NCI-H774 (cell line): Measurements from ENCODE around the gene TRIM4.

Experiments used
- DNase-seq: peaks from one replicate; lab custom pipeline; 2025; lab: John Stamatoyannopoulos, UW

The TRIM4 gene

GRCh38 chr7:99843808-99844207 lies 75.5 kb downstream of the TRIM4 start:
- DNase-seq, result no peak

- DNase-seq, result no peak
These were observed 76.4 kb downstream of the TRIM4 start for GRCh38 chr7:99842926-99843325.
